Fibroblast of skin of right biceps (primary cell): ENCODE data around the gene TAF7.
"Not testable (repeated sequence)": the region's sequence is repeated elsewhere in the genome, so short reads cannot be mapped to it uniquely, and the experiment has no call there.

ENCODE experiments used
- DNase-seq: peaks from one replicate; pipeline ENCODE4 v3.0.0-alpha.2; 2013

TAF7 gene, protein sequence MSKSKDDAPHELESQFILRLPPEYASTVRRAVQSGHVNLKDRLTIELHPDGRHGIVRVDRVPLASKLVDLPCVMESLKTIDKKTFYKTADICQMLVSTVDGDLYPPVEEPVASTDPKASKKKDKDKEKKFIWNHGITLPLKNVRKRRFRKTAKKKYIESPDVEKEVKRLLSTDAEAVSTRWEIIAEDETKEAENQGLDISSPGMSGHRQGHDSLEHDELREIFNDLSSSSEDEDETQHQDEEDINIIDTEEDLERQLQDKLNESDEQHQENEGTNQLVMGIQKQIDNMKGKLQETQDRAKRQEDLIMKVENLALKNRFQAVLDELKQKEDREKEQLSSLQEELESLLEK

GRCh38 chr5:141320225-141321169 lies at the start of gene TAF7:
Gene TAF7 (minus strand): TSS chr5:141320784. CDS start chr5:141320044, 740 bp downstream.
- DNase-seq: peak; percentile 93

DNA sequence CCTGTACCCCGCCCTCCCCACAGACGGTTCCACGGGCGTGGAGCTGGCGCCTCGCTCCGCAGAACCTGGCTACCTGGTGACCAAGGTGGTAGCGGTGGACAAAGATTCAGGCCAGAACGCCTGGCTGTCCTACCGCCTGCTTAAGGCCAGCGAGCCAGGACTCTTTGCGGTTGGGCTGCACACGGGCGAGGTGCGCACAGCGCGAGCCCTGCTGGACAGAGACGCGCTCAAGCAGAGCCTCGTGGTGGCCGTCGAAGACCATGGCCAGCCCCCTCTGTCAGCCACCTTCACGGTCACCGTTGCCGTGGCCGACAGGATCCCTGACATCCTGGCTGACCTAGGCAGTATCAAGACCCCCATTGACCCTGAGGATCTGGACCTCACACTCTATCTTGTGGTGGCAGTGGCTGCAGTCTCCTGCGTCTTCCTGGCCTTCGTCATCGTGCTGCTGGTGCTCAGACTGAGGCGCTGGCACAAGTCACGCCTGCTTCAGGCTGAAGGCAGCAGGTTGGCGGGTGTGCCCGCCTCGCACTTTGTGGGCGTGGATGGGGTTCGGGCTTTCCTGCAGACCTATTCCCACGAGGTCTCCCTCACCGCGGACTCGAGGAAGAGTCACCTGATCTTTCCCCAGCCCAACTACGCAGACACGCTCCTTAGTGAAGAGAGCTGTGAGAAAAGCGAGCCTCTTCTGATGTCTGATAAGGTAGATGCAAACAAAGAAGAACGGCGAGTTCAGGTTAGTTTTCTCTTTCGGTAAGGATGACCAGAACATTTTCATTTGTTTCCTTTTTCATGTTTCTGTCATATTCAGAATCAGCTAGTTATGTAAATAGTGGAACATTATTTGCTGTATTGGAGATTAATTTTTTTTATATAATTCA lies 45.7 kb upstream of the TAF7 start:
- DNase-seq: no peak

DNA sequence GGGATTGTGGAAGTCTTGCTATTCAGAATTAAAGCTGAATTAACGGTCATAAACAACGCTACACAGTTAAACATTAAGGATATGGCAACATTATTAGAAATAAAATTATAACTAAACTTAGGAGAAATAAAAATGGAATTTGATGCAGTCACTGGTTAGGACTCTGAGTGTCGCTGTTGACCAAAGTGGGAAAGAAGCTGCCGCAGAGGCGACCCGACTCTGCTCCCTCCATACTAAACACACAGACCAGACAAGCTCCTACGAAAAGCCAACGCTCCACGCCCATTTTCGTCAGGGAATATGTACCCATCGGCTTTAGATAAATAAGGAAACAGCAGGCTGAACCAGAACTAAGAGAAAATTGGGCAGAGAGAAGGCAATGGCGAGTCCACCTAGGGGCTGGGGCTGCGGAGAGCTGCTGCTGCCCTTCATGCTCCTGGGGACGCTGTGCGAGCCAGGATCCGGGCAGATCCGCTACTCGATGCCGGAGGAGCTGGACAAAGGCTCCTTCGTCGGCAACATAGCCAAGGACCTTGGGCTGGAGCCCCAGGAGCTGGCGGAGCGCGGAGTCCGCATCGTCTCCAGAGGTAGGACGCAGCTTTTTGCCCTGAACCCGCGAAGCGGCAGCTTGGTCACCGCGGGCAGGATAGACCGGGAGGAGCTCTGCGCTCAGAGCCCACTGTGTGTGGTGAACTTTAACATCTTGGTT lies 43.5 kb upstream of the TAF7 start, which contains the start of gene PCDHGA5:
PCDHGA5 (plus strand) TSS at position 211 of the 709 bp plus-strand sequence; CDS start at position 380, 169 bp downstream.
- DNase-seq: peak; percentile 35

GRCh38 chr5:141362719-141363118 lies 42.1 kb upstream of the TAF7 start:
- DNase-seq: no peak

GRCh38 chr5:141360685-141361084 lies 40.1 kb upstream of the TAF7 start:
- no peak for DNase-seq

GRCh38 chr5:141359790-141360426 lies 39.3 kb upstream of the TAF7 start, which contains the start of gene PCDHGB2:
Gene PCDHGB2 (plus strand): TSS chr5:141359994. CDS start chr5:141360136, 142 bp downstream.
- peak; percentile 43 for DNase-seq

GRCh38 chr5:141356950-141357349 lies 36.4 kb upstream of the TAF7 start:
- DNase-seq: no peak

GRCh38 chr5:141356133-141356532 lies 35.5 kb upstream of the TAF7 start:
- DNase-seq: no peak

DNA sequence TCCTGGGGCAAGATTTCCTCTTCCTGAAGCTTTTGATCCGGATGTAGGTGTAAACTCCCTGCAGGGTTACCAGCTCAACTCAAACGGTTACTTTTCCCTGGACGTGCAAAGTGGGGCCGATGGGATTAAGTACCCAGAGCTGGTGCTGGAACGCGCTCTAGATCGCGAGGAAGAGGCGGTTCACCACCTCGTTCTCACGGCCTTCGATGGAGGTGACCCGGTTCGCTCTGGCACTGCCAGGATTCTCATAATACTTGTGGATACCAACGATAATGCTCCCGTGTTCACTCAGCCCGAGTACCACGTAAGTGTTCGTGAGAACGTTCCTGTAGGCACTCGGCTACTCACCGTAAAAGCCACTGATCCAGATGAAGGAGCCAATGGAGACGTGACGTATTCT lies 35.1 kb upstream of the TAF7 start:
- DNase-seq: no peak

- DNase-seq: no peak
Measured at GRCh38 chr5:141354900-141355469, 34.4 kb upstream of the TAF7 start, which contains the start of gene PCDHGA4. Gene PCDHGA4 (plus strand): TSS chr5:141355021. CDS start chr5:141355108, 87 bp downstream.

DNA sequence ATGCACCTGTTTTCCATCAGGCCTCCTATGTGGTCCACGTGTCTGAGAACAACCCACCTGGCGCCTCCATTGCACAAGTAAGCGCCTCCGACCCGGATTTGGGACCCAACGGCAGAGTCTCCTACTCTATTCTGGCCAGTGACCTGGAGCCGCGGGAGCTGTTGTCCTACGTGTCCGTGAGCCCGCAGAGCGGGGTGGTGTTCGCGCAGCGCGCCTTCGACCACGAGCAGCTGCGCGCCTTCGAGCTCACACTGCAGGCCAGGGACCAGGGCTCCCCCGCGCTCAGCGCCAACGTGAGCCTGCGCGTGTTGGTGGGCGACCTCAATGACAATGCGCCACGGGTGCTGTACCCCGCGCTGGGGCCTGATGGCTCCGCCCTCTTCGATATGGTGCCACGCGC lies 31.0 kb upstream of the TAF7 start:
- no peak for DNase-seq

DNA sequence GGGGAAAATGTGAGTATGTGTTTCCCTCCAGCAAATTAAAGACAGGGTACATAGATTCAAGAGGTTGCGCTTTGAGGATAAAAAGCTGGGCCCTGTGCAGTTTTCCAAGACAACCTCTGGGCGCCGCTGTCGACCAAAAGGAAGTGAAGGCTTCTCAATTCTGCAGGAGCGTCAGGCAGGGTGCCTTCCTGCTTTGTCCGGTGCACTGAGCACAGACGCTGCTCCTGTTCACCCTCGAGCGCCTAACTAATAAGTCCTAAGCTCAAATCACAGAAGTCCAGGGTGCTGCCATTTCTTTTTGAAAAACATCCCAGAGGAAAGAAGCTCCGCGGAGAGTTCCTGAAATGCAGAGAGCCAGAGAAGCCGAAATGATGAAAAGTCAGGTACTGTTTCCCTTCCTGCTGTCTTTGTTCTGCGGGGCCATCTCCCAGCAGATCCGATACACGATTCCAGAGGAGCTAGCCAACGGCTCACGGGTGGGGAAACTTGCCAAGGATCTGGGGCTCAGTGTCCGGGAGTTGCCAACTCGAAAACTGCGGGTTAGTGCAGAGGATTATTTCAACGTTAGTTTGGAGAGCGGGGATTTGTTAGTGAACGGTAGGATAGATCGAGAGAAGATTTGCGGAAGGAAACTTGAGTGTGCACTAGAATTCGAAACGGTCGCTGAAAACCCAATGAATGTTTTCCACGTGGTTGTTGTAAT lies 29.5 kb upstream of the TAF7 start, which contains the start of gene PCDHGB1:
PCDHGB1 (plus strand) TSS at position 183 of the 703 bp plus-strand sequence; CDS start at position 345, 162 bp downstream.
- peak; percentile 53 for DNase-seq

- DNase-seq: not testable (repeated sequence)
Measured at GRCh38 chr5:141346017-141346416, 25.4 kb upstream of the TAF7 start.

- DNase-seq: no peak
Measured at GRCh38 chr5:141345327-141345726, 24.7 kb upstream of the TAF7 start.

DNA sequence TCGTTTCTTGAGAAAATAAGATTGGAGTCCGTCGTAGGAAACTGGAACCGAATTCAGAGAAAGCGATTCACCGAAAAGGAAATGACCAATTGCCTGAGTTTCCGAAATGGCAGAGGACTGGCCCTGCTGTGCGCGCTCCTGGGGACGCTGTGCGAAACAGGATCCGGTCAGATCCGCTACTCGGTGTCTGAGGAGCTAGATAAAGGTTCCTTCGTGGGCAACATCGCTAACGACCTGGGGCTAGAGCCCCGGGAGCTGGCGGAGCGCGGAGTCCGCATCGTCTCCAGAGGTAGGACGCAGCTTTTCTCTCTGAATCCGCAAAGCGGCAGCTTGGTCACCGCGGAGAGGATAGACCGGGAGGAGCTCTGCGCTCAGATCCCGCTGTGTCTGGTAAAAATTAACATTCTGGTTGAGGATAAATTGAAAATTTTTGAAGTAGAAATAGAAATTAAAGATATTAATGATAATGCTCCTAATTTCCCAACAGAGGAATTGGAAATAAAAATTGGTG lies 23.4 kb upstream of the TAF7 start:
- no peak for DNase-seq

GRCh38 chr5:141343242-141343952 lies 22.8 kb upstream of the TAF7 start, which contains the start of gene PCDHGA3:
Gene PCDHGA3 (plus strand): TSS chr5:141343829. CDS start chr5:141344034, 205 bp downstream.
- peak; percentile 60 for DNase-seq

GRCh38 chr5:141342773-141343172 lies 22.2 kb upstream of the TAF7 start:
- no peak for DNase-seq

GRCh38 chr5:141340781-141341354 lies 20.3 kb upstream of the TAF7 start:
- not testable (repeated sequence) for DNase-seq
